SJSA1 (cell line): ENCODE data around the gene RCL1. TPM values are rescaled to one million over a fixed set of nuclear protein-coding genes. Genes with fewer than 3 reads are reported as not detected.
A peak's percentile ranks its signal among the peaks of the same experiment; 100 is the strongest.
"Not testable (repeated sequence)": the region's sequence is repeated elsewhere in the genome, so short reads cannot be mapped to it uniquely, and the experiment has no call there.

Experiments
- DNase-seq, 2 experiments: peaks; one replicate each; pipeline ENCODE4 v3.0.0-alpha.2; 2015 to 2020; ENCODE audit warnings: low spot score in 2 of 2, low read depth in 1 of 2
- H3K27ac ChIP-seq: fragments of 250-450 bp; sonication (Bioruptor Pico); 2 replicates; pipeline ENCODE4 v1.5.1; 2020; ENCODE audit warnings: mild to moderate bottlenecking, moderate library complexity
- H3K27me3 ChIP-seq: fragments of 250-450 bp; sonication (Bioruptor Pico); replicated peaks from 2 replicates; pipeline ENCODE4 v1.5.1; 2020; ENCODE audit warnings: mild to moderate bottlenecking, moderate library complexity
- H3K36me3 ChIP-seq: fragments of 250-450 bp; sonication (Bioruptor Pico); 2 replicates; pipeline ENCODE4 v1.5.1; 2020; ENCODE audit warnings: mild to moderate bottlenecking
- H3K4me1 ChIP-seq: fragments of 250-450 bp; sonication (Bioruptor Pico); replicated peaks from 2 replicates; pipeline ENCODE4 v1.6.1; 2021; ENCODE audit warnings: mild to moderate bottlenecking
- H3K4me3 ChIP-seq: fragments of 250-450 bp; sonication (Bioruptor Pico); 2 replicates; pipeline ENCODE4 v1.5.1; 2020; ENCODE audit warnings: mild to moderate bottlenecking
- H3K9me3 ChIP-seq: fragments of 250-450 bp; sonication (Bioruptor Pico); replicated peaks from 2 replicates; pipeline ENCODE4 v1.5.1; 2020; ENCODE audit warnings: mild to moderate bottlenecking
- total RNA-seq: library from RNA; depleted of rRNA; stranded (reverse); fragments of >200 nt; shearing (Covaris generic); gene quantifications from 2 replicates; pipeline ENCODE4 v1.2.3, GENCODE V29; 2014

RCL1 gene
- total RNA-seq, 1 experiment from 2014 or later, result 7.3 TPM

DNA sequence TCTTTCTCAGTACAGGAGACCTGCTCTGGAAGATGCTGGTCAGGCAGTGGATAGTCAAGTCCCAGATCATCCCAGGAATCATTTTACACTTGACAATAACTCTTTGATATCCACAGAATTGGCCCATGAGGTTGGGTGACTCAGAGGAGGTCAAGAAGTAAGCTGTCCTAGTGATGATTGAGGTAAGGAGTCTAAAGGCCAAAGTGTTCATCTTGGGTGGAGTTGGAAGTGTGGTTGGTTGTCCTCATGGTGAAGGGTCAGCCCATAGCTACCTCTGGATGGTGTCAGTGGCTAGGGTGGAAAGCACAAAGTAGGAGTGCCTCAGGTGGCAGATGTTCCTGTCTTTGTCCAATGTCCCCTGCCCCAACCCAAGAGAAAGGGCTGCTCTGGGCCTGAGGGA is 24.1 kb upstream of the RCL1 start:
- Histone ChIP-seq H3K27ac (no peak overlapping the region), H3K9me3 (no peaks in the 10 kb centered on the region), H3K36me3 (no peaks in the 10 kb centered on the region), H3K4me3 (no peak overlapping the region), H3K4me1 (no peaks in the 10 kb centered on the region), H3K27me3 (no peaks in the 10 kb centered on the region)
- DNase-seq, result no peak

DNA sequence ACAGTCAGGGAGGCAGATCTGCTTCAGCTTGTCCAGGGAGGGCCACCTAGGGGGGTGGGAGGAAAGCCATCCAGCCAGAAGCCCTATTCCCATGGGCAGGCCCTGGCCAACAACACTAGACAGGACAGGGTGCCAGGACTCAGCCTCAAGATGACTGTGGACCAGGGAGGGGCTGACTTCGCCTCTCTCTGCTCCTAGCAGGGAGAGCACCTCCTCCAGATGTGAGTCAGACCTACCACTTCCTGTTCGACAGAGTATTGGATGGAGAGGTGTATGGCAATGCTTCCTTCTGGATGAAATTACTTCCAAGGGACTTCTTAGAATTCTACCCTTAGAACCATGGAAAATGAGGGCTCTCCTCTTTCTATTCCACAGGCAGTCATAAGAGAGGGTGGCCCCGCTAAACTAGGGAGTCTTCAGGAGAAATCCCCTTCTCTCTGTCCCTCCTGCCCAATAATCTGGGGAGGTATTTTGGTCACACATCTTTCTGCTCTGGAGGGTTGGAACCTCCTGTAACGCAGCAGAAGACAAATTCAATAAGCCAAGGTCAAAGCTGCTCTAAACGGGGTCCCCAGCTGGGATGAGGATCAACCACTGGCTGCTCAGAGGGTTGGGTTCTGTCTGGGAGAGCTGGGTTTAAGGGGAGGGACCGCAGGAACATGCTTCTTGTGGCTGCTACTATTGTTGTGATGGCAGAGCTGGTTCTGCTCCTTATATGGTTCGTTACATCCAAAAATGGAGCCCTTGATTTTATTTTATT is 23.2 kb upstream of the RCL1 start:
- Histone ChIP-seq H3K36me3 (no peaks in the 10 kb centered on the region), H3K27me3 (no peaks in the 10 kb centered on the region), H3K27ac (no peak overlapping the region), H3K4me1 (no peaks in the 10 kb centered on the region), H3K4me3 (no peak overlapping the region), H3K9me3 (no peaks in the 10 kb centered on the region)
- no peak for DNase-seq

DNA sequence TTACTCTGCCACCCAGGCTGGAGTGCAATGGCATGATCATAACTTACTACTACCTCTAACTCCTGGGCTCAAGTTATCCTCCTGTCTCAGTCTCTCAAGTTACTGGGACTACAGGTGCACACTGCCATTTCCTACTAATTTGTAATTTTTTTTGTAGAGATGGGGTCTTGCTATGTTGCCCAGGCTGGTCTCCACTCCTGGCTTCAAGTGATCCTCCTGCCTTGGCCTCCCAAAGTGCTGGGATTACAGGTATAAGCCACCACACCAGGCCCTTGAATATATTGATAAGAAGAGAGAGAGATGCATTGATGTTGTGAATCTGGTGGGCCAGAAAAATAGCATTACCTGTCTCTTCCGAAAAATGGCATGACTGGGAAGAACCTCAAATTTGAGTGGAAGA is 21.0 kb upstream of the RCL1 start:
- no peak for DNase-seq
- no peak overlapping the region for H3K27ac ChIP-seq
- no peaks in the 10 kb centered on the region for H3K4me1 ChIP-seq
- no peaks in the 10 kb centered on the region for H3K27me3 ChIP-seq
- H3K36me3 ChIP-seq, result no peaks in the 10 kb centered on the region
- no peak overlapping the region for H3K4me3 ChIP-seq
- H3K9me3 ChIP-seq, result no peaks in the 10 kb centered on the region

DNA sequence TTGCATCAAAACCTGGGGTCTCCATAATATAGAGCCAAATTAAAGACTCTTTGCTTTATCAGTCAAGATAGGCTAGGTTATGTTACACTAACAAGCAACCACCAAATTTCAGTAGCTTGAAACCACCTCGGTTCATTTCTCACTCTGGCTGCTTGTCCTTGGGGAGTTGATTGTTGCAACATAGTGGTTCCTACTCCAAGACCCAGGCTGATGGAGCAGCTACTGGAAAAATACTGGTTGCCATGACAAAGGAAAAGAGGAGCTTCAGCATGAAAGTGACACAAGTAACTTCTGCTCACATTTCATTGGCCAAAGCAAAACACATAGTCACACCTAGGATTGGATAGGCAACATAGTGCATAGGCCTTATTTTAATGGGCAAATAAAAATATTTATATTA is 18.5 kb upstream of the RCL1 start:
- DNase-seq, result no peak
- Histone ChIP-seq H3K27me3 (no peaks in the 10 kb centered on the region), H3K4me1 (no peaks in the 10 kb centered on the region), H3K27ac (no peak overlapping the region), H3K9me3 (no peaks in the 10 kb centered on the region), H3K36me3 (no peaks in the 10 kb centered on the region), H3K4me3 (no peak overlapping the region)

DNA sequence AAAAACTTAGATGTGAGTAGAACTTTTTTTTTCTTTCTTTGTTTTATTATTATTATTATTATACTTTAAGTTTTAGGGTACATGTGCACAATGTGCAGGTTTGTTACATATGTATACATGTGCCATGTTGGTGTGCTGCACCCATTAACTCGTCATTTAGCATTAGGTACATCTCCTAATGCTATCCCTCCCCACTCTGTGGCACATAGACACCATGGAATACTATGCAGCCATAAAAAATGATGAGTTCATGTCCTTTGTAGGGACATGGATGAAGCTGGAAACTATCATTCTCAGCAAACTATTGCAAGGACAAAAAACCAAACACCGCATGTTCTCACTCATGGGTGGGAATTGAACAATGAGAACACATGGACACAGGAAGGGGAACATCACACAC is 17.8 kb upstream of the RCL1 start:
- DNase-seq, H3K27ac ChIP-seq, H3K27me3 ChIP-seq, H3K9me3 ChIP-seq, H3K4me3 ChIP-seq, H3K4me1 ChIP-seq, H3K36me3 ChIP-seq: not testable (repeated sequence)

DNA sequence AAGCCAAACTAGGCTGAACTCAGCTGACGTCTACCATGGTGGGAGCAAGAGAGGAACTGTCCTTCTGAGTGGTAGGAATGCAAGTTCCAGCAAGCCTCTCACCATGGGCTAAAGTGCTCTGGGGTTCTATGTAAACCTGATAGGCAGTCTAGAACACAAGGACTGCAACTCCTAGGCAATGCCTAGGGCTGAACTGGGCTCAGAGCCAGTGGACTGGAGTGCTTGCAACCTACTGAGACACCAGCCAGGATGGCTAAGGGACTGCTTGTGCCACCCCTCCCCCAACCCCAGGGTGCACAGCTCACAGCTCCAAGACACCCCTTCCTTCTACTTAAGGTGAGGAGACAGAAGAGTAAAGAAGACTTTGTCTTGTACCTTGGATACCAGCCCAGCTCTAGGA is 12.1 kb upstream of the RCL1 start:
- no peaks in the 10 kb centered on the region for H3K9me3 ChIP-seq
- no peaks in the 10 kb centered on the region for H3K36me3 ChIP-seq
- no peak overlapping the region for H3K4me3 ChIP-seq
- H3K27me3 ChIP-seq, result no peaks in the 10 kb centered on the region
- no peak overlapping the region for H3K27ac ChIP-seq
- DNase-seq, result no peak
- no peaks in the 10 kb centered on the region for H3K4me1 ChIP-seq

DNA sequence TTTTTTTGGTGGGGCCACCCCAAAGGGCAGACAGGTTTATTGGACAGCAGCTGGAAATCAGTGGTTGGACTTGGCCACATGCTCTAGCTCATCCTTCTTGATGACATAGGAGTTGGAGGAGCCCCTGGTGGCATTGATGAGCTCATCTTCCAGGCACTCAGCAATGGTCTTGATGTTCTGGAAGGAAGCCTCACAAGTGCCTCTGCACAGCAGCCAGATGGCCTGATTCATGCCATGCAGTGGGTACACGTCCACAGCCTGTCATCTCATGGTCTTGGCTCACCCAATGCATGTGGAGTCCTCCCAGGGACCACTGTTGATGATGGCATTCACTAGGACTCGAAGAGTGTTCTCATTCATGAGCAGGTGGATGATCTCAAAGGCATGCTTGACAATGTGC is 11.3 kb upstream of the RCL1 start:
- no peaks in the 10 kb centered on the region for H3K4me1 ChIP-seq
- H3K36me3 ChIP-seq, result no peaks in the 10 kb centered on the region
- H3K27ac ChIP-seq, result no peak overlapping the region
- no peaks in the 10 kb centered on the region for H3K9me3 ChIP-seq
- no peaks in the 10 kb centered on the region for H3K27me3 ChIP-seq
- no peak overlapping the region for H3K4me3 ChIP-seq
- DNase-seq, result no peak

DNA sequence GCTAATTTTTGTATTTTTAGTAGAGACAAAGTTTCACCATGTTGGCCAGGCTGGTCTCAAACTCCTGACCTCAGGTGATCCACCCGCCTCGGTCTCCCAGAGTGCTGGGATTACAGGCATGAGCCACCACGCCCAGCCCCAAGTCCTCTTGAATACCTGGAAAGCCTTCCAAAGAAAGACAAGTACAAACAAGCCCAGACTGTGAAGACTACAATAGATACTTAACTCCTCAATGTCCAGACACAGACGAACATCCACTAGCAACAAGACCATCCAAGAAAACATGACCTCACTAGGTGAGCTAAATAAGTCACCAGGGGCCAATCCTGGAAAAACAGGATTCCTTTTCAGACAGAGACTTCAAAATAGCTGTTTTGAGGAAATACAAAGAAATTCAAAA is 9.6 kb upstream of the RCL1 start:
- not testable (repeated sequence) for H3K9me3 ChIP-seq, DNase-seq, H3K36me3 ChIP-seq, H3K4me3 ChIP-seq, H3K27ac ChIP-seq, H3K27me3 ChIP-seq, H3K4me1 ChIP-seq

DNA sequence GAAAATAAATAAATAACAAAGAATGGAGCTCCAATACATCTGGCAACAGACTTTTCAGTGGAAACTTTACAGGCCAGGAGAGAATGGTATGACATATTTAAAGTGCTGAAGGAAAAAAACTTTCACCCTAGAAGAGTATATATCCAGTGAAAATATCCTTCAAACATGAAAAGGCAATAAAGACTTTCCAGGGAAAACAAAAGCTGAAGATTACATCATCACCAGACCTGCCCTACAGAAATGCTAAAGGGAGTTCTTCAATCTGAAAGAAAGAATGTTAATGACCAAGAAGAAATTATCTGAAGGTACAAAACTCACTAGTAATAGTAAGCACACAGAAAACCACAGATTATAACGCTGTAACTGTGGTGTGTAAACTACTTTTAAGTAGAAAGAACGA is 8.3 kb upstream of the RCL1 start:
- Histone ChIP-seq H3K4me1 (no peaks in the 10 kb centered on the region), H3K4me3 (no peak overlapping the region), H3K9me3 (no peaks in the 10 kb centered on the region), H3K27ac (no peak overlapping the region), H3K36me3 (no peaks in the 10 kb centered on the region), H3K27me3 (no peaks in the 10 kb centered on the region)
- DNase-seq, result no peak

DNA sequence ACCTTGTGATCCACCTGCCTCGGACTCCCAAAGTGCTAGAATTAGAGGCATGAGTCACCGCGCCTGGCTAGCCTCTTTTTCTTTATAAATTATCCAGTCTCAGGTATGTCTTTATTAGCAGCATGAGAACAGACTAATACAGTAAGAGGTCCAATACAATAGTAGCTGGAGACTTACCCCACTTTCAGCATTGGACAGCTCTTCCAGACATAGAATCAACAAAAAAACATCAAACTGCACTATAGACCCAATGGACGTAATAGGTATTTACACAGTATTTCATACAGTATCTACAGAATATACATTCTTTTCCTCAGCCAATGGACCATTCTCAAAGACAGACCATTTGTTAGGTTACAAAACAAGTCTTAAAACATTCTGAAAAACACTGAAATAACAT is 6.1 kb upstream of the RCL1 start:
- H3K9me3 ChIP-seq, result no peaks in the 10 kb centered on the region
- no peaks in the 10 kb centered on the region for H3K4me1 ChIP-seq
- H3K27me3 ChIP-seq, result no peaks in the 10 kb centered on the region
- no peak for DNase-seq
- H3K4me3 ChIP-seq, result no peak overlapping the region
- no peaks in the 10 kb centered on the region for H3K36me3 ChIP-seq
- no peak overlapping the region for H3K27ac ChIP-seq

DNA sequence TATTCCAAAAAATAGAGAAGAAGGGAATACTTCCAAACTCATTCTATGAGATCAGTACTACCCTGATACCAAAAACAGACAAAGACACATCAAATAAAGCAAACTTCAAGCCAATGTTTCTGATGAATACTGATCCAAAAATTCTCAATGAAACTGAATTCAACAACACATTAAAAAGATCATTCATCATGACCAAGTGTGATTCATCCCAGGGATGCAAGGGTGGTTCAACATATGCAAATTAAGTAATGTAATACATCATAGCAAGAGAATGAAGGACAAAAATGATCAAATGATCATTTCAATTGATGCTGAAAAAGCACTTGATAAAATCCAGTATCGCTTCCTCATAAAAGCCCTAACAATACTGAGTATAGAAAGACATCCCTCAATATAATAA is 4.9 kb upstream of the RCL1 start:
- H3K9me3 ChIP-seq, result no peaks in the 10 kb centered on the region
- H3K27ac ChIP-seq, result no peak overlapping the region
- no peaks in the 10 kb centered on the region for H3K36me3 ChIP-seq
- H3K4me3 ChIP-seq, result no peak overlapping the region
- no peak for DNase-seq
- H3K27me3 ChIP-seq, result no peaks in the 10 kb centered on the region
- 0 out of 2 replicates have a peak, but pooled peaks cover 3% of the 10 kb centered on the region for H3K4me1 ChIP-seq

DNA sequence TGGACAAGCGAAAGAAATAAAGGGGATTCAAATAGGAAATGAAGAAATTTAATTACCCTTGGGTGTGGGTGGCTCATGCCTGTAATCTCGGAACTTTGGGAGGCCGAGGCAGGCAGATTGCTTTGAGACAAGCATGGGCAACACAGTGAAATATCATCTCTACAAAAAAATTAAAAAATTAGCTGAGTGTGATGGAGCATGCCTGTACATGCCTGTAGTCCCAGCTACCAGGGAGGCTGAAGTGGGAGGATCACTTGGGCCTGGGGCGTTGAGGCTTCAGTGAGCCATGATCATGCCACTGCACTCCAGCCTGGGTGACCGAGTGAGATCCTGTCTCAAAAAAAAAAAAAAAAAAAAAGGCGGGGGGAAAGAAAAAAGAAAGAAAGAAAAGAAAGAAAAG is 4.0 kb upstream of the RCL1 start:
- H3K4me1 ChIP-seq, result 0 out of 2 replicates have a peak, but pooled peaks cover 3% of the 10 kb centered on the region
- no peak for DNase-seq
- H3K36me3 ChIP-seq, result no peaks in the 10 kb centered on the region
- H3K4me3 ChIP-seq, result no peak overlapping the region
- H3K27ac ChIP-seq, result no peak overlapping the region
- H3K27me3 ChIP-seq, result no peaks in the 10 kb centered on the region
- no peaks in the 10 kb centered on the region for H3K9me3 ChIP-seq

DNA sequence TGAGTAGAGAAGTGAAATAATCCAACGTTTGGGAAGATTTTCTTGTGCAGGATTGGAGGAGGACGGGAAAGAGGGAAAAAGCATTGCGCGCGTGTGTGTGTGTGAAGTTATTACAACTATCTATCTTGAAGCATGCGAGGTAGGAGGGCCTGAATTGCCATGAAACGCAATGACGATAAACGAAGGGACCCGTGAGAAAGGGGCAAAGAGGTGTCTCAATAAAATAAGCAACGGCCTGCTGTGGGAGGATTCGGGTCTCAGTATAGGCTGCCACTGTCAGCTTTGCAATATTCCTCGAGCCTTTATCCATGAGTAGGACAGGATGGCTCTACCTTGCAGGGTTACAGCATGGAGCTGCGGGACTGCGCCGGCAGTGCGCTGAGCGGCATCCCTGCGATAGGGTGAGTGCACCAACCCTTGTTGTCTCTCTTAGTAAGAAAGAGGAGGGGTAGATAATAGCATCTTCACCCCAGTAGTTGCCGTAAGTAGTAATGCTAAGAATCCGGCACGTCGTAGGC is 631 bp upstream of the RCL1 start:
- H3K9me3 ChIP-seq, result no peaks in the 10 kb centered on the region
- 0 out of 2 replicates have a peak, but pooled peaks cover 3% of the 10 kb centered on the region for H3K4me1 ChIP-seq
- no peaks in the 10 kb centered on the region for H3K27me3 ChIP-seq
- no peak for DNase-seq
- no peaks in the 10 kb centered on the region for H3K36me3 ChIP-seq
- peak overlapping the region; percentile 58 for H3K4me3 ChIP-seq
- no peak overlapping the region for H3K27ac ChIP-seq

DNA sequence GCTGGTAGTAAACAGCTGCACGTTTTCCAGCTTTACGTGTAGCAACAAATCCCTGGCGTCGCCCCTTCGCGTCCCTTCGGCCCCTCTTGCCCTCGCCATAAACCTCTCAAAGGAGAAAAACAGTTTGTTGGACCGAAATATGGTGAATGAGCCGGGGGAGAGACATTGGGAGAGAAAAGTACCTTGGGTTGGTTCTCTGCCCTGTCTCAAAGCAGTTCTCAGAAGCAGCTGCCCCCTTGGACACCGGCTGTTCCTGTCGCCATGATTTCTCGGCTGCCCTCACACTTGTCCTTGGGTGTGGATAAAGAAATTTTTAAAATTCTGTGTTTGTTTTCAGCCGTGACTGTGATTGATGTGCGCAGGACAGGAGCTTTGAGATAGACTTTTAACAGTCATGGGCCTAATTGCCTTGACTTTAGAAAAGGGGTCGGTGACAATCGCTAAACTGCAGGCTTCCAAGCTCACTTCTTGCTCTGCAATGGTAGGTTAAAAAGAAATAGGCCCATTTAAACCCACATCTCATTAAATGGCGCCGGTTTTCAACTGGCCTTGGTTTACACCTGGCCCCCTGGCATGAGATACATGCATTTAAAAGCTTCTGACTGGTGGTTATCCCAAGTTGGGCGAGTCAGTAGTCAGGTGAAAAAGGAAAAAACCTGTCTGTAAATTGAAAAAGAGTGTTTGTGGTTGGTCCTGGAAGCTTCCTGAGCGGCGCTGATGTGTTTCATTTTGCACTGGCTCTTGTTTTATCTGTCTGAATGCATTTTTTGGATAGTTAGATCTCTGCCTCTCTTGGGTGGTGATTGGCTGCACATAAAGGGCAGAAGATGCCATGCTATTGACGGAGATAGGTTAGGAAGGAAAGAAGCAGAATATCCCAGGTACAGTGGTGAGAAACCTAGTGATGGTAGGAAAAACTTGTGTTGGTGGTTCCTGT is 983 bp downstream of the RCL1 start:
- DNase-seq, result peak in 1 of 2 experiments; percentile 8
- Histone ChIP-seq H3K27ac (no peak overlapping the region), H3K4me1 (0 out of 2 replicates have a peak, but pooled peaks cover 3% of the 10 kb centered on the region), H3K9me3 (no peaks in the 10 kb centered on the region), H3K36me3 (no peaks in the 10 kb centered on the region), H3K4me3 (peak overlapping the region; percentile 58), H3K27me3 (no peaks in the 10 kb centered on the region)
